ENCODE data around the gene RRM2.

DNA sequence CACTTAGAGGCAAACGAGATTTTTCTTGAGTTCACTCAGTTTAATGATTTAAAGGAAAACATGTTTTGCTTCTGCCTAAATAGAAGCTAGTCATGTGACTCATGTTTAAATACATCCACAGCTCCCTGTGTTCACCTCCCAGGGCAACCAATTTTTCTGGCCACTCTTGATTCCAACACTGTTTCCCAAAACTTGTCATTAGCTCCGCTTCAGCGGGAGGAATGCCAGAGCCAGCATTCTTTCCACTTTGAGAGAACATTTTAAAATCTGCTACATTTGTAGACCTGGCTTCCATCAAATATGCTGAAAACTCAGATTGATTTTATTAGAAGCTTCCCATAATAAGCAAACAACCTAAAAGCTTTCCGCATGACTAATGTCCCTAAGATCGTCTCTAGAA is 39.5 kb upstream of the RRM2 start:
- TF ChIP-seq, protein P1, sequence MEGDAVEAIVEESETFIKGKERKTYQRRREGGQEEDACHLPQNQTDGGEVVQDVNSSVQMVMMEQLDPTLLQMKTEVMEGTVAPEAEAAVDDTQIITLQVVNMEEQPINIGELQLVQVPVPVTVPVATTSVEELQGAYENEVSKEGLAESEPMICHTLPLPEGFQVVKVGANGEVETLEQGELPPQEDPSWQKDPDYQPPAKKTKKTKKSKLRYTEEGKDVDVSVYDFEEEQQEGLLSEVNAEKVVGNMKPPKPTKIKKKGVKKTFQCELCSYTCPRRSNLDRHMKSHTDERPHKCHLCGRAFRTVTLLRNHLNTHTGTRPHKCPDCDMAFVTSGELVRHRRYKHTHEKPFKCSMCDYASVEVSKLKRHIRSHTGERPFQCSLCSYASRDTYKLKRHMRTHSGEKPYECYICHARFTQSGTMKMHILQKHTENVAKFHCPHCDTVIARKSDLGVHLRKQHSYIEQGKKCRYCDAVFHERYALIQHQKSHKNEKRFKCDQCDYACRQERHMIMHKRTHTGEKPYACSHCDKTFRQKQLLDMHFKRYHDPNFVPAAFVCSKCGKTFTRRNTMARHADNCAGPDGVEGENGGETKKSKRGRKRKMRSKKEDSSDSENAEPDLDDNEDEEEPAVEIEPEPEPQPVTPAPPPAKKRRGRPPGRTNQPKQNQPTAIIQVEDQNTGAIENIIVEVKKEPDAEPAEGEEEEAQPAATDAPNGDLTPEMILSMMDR (IDR thresholded peaks at IDR 0.05), result no peak
- TF ChIP-seq POLR2AphosphoS5 (IDR thresholded peaks at IDR 0.05) (no peak), POLR2A (IDR thresholded peaks at IDR 0.05) (no peak), EP300 (IDR thresholded peaks at IDR 0.05) (no peak)

Measured in stomach (tissue), 4 donors.